ENCODE results near the gene CHRND. TPM values are rescaled to one million over a fixed set of nuclear protein-coding genes. Genes with fewer than 3 reads are reported as not detected.

CHRND gene
- total RNA-seq, 1 donor from 2014 or later, result not detected

DNA sequence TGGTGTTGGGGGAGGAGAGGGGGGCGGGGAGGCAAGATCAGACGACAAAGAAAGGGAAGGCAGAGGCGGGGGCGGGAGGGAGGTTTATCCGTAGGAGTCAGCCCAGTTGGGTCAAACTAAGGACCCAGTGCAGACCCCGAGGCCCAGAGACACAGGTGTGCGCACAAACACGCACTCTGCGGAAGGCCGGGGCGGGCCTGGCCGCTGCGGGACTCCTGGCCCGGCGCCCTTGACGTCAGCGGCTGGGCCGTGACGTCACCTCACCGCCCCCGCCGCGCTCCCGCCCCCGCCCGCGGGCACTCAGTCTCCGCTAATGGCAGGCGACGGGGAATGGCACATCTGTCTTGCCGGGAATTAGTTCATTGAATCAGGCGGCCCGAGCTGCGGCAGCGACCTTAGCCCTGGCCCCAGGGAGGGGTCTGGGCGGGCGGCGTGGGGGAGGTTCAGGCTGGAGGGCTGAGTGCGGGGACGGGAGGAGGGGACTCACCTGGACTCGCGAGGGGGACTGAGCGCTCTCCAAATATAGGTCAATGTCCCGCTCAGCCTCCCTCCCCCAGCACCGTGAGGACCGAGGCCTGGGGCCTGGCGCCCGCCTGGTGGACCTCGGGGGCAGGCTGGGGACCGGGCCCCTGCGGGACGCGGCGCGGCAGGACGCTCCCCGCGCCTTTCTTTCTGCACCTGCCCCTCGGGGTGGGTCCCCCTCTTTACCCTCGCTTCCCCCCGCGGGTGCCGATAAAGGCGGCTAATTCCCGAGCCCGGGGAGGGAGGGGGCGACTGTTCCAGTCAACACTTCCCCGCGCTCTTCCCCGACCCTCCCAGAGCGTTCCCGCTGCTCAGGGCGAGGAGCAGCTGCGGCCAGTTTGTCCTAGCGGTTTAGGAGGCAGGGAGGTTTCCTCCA lies 22.8 kb upstream of the CHRND start:
- DNase-seq (ENCODE audit: low spot score in 2 of 2) (peak; percentile 57 to 86), FAIRE-seq (no peak)

DNA sequence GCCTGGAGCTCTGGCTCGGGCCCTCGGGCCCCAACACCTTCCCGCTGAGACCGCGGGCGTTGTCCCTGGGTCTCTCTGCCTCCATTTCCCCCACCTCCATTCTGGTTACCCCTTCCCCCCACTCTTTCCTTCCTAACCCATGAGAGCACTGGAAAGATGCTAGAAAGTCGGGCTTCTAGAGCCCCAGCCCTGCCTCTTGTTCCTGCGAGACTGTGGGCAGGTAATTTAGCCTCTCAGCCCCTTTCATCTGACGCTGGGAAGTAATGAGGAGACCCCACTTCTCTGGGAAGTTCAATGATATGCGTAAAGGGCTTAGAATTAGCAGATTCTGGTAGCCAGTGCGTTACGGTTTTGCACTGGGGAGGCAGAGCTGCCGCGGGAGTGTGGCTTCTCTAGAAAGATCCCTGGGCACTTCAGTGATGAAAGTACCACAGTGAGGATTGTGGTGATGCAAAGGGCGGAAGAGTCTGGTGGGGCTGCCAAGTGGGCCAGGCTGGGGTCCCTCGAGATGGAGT lies 22.1 kb upstream of the CHRND start:
- no peak for FAIRE-seq
- no peak for DNase-seq (ENCODE audit: low spot score in 2 of 2)

DNA sequence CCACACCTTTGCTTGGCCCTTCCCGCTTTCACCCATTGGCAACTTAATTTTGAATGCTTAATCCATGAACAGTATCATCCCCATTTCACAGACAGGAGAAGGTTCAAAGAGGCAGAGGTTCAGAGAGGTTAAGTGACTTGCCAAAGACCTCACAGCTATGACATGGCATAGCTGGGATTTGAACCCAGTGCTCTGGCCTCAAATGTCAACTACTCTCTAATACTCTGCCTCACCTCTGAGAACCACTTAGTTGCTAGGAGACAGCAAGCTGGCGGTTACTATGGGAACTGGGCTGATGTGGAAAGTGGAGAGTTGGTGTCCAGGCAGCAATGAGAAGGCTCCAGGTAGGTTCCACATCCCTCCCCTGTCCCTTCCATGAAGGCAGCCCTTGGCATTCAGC lies 21.5 kb upstream of the CHRND start:
- FAIRE-seq (no peak), DNase-seq (ENCODE audit: low spot score in 2 of 2) (no peak)

DNA sequence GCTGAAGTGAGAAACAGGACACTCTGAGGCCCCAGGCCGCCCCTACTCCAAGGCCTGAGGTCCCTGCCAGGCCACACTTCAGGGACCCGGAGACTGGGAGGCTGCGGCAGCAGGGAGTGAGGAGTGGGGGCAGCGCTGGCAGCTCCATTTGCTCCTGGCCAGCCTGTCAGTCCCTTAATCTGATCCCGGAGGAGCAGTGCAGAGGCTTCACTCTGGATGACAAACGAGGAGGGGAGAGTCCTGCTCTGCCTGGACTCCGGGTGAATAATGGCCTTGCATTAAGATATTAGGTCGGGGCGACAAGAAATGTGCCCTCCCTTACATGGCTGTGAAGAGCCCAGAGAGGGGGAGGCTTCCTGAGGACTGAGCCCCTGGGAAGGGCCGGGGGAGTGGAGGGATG lies 20.1 kb upstream of the CHRND start:
- no peak for FAIRE-seq
- DNase-seq (ENCODE audit: low spot score in 2 of 2), result no peak

DNA sequence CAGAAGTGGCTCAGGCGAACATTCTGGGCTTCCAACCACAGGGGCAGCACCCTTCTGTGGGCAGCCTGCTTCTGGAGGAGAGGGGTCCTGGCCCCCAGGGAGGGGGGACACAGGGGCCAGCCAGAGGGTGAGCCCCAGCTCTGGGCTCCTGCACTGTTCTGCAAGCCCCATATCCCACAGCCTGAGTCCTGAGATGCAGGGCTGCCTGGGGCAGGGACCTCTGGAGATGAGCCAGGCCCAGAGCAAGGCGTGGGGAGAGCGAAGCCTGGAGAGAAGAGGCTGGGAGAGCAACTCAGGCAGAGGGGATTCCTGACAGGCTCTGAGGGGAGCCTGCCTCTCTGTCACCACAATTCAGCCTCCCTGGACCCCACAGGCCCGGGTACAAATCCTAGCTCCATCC lies 19.3 kb upstream of the CHRND start:
- no peak for DNase-seq (ENCODE audit: low spot score in 2 of 2)
- FAIRE-seq, result no peak

DNA sequence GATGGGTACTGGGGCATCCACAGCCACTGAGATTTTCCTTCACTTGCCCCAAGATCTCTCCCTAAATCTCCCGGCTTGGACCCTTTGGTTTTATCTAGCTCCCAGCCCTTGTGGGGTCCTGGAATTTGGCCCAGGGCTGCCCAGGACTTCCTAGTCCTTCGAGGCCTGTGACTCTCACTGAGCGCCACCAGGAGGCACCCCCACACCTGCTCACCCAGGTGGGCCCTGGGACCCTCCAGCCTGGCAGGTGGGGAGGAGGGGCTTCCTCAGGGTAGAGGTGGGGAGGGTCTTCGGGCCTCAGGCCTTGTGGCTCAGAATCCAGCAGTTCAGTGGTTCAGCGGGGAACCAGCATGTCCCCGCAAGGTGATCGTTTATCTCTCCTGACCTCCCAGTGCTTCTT lies 17.7 kb upstream of the CHRND start:
- DNase-seq (ENCODE audit: low spot score in 2 of 2) (no peak), FAIRE-seq (no peak)

DNA sequence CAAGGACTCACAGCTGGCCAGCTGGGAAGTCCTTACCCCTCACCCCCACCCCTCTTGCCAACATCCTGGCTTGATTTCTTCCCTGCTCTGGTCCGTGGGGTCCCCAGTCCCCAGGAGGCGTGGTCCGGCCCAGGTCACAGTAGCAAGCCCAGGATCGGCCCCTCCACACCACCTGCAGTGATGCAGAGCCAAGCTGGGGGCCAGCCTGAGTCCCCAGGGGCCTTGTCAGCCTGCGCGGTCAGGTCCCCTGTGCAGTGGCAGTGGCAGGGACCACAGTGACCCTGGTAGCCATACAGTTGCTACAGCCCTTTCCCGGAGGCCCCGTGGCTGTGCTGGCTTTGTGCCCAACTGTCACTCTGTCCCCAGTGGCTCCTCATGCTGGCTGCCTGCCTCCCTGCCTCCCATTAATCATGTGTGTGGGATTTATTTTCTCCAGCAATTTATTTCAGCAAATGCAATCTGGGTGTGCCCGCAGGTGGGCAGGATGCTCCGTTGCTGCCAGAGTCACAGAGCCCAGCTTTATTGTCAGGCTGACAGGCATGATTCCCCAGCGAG lies 14.5 kb upstream of the CHRND start:
- DNase-seq (ENCODE audit: low spot score in 2 of 2), result no peak
- FAIRE-seq, result no peak

DNA sequence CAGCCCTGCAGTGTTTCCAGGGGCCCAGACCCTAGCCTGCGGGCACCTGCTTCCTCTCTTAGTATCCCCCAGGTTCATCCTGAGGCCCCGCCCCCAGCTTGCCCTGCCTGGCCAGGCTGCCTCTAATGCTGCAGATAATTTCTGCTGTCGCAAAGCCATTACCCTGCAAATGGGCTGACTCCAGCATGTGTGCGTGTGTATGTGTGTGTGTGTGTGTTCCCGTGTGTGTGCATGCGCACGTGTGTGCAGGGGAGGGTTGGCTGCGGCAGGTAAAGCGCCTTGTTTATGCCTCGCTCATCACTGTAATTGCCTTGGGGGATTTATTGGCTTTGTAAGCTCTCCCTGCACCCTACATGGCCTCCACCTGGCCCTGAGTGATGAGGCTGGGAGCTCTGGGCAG lies 13.4 kb upstream of the CHRND start:
- DNase-seq (ENCODE audit: low spot score in 2 of 2), result no peak
- FAIRE-seq, result no peak

DNA sequence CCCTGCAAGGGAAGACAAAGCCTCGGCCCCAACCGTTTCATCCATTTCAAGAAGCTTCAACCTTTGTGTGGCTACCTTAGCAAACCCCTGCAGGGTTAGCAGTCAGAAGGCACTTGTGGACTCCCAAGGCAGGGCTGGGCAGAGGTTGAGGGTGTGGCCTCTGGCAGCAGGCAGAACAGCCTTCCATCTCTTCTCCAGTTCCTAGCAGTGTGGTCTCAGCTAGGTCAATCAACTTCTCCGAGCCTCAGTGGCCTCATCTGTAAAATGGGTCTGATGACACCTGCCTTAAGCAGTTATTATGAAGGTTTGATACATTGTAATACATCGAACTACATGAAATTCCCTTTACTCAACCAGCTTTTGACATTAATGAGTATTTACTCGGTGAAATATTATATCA lies 12.6 kb upstream of the CHRND start:
- FAIRE-seq, result no peak
- DNase-seq (ENCODE audit: low spot score in 2 of 2), result no peak

DNA sequence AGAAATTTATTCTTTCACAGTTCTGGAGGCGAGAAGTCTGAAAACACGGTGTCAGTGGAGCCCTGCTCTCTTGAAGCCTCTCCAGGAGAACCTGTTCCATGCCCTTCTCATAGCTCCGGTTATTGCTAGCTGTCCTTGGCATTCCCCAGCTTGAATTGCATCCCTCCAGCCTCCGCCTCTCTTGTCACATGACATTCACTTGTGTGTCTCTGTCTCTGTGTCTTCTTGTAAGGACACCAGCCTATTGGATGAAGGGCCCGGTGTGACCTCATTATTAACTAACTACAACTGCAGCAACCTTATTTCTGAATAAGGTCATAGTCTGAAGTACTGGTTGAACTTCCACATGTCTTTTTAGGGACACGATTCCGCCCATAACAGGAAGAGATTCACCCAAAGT lies 10.3 kb upstream of the CHRND start:
- FAIRE-seq, result no peak
- no peak for DNase-seq (ENCODE audit: low spot score in 2 of 2)

DNA sequence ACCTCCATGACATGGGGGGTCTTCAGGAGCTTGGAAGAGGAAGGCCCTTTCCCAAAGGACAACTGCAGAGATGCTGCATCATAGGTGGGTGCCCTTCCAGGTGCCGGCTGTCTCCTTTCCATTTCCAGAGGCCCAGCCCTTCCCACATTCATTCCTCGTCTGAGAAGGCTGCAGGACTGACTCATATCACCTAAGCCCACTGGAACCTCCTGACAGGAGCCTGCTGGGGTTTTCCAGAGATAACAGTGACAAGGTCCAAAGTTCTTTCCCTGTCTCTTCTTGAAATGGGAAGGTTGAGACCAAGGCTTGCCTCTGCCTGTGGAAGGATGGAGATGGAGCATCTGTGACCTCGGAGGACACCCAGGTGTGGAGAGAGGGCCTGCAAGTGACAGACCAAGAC lies 9.4 kb upstream of the CHRND start:
- no peak for DNase-seq (ENCODE audit: low spot score in 2 of 2)

DNA sequence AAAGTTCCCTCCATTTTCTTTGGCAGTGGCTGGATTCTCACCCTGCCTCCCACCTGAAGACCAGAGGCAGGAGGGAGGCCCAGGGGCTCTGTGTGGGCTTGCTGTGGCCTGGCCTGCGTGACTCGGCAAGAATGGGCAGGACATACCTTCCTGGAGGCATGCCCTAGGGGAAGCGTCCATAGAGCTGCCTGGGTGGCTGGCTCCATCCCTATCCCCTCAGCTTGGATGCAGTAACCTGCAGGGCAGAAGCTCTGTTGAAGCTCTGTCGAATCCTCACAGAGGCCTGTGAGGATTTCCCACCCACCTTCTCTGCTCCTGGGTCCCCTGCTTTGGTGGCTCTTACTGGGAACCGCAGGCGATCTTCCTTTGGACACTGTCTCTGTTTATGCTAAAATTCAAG lies 7.1 kb upstream of the CHRND start:
- no peak for FAIRE-seq
- DNase-seq (ENCODE audit: low spot score in 2 of 2), result no peak

More for the DNA sequence above, 9.4 kb upstream of the CHRND start:
- FAIRE-seq, result no peak

DNA sequence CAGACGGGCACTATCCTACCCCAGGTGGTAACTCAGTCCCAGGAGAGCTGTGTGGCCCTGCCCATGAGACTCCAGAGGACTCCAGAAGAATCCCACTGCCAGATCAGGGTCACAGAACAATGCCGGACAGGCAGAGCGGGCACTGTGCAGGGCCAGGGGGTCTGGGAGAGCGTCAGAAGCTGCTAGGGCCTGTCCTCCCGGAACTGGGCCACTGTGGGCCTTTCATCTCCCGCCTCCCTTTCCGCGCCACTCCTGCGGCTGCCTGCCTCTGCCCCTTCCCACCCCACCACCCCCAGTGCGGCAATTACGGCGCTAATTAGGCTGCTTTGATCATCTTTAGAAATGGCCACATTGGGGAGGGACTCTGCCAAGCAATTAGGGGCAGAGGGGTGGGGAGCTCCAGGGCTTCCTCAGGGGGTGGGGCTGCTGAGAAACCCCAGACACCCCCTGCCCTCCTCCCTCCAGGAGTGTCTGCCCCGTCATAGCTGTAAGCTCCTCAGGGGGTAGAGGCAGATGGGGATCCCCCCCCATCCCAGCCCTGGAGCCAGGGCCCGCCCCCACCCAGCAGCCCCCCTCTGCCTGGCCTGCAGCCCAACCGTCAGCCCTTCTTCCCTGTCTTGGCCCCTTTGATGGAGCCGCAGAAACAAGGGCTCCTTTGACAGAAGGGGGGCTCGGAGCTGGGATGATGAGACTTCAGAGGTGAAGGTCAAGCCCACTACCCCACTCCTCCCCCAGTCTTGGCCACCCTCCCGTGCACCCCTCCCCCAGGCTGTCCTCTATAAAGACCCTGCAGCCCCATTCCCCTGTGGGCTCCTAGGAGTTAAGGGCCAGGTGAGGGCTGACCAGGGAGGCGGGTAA lies 6.2 kb upstream of the CHRND start, which contains the start of gene PRSS56:
PRSS56 (plus strand) TSS at position 808 of the 858 bp plus-strand sequence. CDS start 211 bp downstream, outside the sequence.
- FAIRE-seq (no peak), DNase-seq (ENCODE audit: low spot score in 2 of 2) (no peak)

DNA sequence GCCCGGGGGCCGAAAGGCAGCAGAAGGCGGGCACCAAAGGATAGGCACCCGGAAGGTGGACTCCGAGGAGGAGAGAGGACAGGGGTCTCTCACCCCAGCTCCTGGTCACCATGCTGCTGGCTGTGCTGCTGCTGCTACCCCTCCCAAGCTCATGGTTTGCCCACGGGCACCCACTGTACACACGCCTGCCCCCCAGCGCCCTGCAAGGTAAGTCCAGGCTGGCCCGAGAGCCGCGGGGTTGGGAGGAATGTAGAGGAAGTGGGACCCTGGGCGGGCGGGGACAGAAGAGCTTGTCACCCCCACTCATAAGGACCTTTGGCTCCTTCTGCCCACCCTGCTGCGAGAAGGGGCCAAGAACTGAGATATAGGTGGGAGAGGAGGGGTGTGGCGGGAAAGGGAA lies 5.5 kb upstream of the CHRND start:
- no peak for DNase-seq (ENCODE audit: low spot score in 2 of 2)
- no peak for FAIRE-seq

DNA sequence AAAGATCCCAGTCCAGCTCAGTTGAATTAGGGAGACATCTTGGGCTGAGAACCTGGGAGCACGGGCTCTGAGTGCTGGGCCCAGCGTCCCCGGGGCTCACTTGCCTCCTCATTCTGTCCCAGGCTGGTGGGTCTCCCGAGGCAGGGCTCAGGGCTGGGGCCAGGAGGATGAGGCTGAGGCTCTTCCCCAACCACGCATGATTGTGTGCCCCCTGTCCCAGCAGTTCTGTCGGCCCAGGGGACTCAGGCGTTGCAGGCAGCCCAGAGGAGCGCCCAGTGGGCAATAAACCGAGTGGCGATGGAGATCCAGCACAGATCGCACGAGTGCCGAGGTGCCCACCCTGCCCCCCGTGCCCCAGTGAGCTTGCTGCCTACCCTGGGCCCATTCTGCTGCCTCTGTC lies 4.9 kb upstream of the CHRND start:
- FAIRE-seq (no peak), DNase-seq (ENCODE audit: low spot score in 2 of 2) (no peak)

DNA sequence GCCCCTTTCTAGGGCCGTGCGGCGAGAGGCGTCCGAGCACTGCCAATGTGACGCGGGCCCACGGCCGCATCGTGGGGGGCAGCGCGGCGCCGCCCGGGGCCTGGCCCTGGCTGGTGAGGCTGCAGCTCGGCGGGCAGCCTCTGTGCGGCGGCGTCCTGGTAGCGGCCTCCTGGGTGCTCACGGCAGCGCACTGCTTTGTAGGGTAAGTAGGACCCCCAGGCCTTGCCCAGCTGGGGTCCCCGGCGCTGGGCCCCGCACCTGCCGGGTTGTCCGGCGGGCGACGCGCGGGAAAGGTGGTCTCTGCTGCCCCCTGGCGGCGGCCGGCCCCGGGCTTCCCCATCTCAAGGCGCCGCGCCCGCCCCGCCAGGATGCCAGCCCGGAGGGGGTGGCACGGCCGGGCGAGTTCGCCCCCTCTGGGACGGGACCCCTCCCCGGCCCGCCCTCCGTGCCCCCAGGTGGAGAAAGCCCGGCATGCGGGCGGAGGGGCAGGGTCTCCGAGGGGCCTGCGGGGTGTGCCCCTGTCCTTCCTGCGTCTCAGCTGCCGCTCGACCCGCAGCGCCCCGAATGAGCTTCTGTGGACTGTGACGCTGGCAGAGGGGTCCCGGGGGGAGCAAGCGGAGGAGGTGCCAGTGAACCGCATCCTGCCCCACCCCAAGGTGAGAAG lies 3.9 kb upstream of the CHRND start:
- DNase-seq (ENCODE audit: low spot score in 2 of 2) (peak; percentile 87 to 89), FAIRE-seq (no peak)

DNA sequence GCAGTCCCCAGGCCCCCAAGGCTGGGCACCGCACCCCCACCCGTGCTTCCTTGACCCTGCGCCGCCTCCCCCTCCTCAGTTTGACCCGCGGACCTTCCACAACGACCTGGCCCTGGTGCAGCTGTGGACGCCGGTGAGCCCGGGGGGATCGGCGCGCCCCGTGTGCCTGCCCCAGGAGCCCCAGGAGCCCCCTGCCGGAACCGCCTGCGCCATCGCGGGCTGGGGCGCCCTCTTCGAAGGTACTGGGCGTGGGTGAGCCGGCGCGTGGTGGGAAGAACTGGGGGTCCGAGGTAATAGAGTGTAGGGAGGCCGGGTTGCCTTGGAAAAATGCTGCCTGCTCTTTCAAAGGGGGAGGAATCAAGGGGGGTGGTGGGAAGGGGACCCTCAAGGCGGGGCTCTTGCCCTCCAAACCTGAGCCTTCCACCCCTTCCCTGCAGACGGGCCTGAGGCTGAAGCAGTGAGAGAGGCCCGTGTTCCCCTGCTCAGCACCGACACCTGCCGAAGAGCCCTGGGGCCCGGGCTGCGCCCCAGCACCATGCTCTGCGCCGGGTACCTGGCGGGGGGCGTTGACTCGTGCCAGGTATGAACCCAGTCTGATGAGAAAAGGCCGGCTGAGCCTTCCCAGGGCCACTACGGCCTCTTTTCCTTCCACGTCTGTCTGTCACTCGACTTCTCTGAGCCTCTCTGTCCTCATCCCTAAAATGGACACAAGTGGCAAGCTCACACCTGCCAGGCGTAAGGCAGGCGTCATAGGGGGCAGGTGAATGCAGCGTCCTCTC lies 3.1 kb upstream of the CHRND start:
- DNase-seq (ENCODE audit: low spot score in 2 of 2) (no peak), FAIRE-seq (no peak)

DNA sequence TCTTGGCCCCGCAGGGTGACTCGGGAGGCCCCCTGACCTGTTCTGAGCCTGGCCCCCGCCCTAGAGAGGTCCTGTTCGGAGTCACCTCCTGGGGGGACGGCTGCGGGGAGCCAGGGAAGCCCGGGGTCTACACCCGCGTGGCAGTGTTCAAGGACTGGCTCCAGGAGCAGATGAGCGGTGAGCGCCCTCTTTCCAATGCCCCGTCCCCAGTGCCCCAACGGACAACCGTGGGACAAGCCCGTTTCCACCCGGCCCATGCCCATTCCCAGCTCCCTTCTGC lies 2.6 kb upstream of the CHRND start:
- no peak for FAIRE-seq
- DNase-seq (ENCODE audit: low spot score in 2 of 2), result no peak

DNA sequence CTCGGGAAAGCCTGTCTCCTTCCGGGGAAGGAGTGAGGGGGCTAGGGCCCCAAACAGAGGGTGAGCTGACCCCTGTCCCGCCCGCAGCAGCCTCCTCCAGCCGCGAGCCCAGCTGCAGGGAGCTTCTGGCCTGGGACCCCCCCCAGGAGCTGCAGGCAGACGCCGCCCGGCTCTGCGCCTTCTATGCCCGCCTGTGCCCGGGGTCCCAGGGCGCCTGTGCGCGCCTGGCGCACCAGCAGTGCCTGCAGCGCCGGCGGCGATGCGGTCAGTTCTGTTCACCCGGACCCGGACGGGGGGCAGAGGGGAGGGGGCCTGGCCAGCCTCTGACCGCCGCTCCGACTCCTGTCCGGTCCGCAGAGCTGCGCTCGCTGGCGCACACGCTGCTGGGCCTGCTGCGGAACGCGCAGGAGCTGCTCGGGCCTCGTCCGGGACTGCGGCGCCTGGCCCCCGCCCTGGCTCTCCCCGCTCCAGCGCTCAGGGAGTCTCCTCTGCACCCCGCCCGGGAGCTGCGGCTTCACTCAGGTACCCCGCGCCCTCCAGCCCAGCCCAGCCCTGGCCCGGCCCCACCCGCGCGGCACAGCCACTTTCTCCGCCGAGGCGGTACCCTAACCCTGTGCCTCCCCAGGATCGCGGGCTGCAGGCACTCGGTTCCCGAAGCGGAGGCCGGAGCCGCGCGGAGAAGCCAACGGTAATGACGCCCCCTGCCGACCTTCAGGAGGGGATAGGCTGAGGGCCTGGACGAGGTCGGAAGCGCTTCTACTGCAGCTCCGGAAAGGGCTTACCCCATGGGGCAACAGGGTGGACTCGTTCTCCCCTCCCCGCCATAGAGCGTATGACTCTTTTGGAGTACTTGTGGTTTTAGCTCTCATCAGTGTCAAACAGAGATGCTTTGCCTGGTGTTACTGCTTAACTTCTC lies 2.0 kb upstream of the CHRND start:
- FAIRE-seq, result no peak
- DNase-seq (ENCODE audit: low spot score in 2 of 2), result peak; percentile 55 to 59
